Activated CD4-positive, alpha-beta memory T cell treated with anti-CD3 and anti-CD28 coated beads for 36 hours (primary cell): ENCODE results near the gene DTX3. TPM values are rescaled to one million over a fixed set of nuclear protein-coding genes. Genes with fewer than 3 reads are reported as not detected.

Experiments used
- CTCF ChIA-PET: fragments of 350-600 bp; sonication (Branson Sonifier 250); formaldehyde crosslinking; loops from one replicate; lab custom pipeline; 2021; ENCODE audit warnings: antibody characterized with exemption, inconsistent platforms; lab: Charles Lee
- POLR2A ChIA-PET: fragments of 350-600 bp; sonication (Branson Sonifier 250); formaldehyde crosslinking; loops from one replicate; lab custom pipeline; 2021; ENCODE audit warnings: antibody characterized with exemption; lab: Charles Lee
- DNase-seq: peaks from one replicate; pipeline ENCODE4 v3.0.0-alpha.2; 2020
- H3K27ac Mint-ChIP-seq: one replicate; pipeline ENCODE4 v1.8.0; 2021; ENCODE audit warnings: mixed read lengths
- H3K27me3 Mint-ChIP-seq: one replicate; pipeline ENCODE4 v1.8.0; 2021; ENCODE audit warnings: mixed read lengths
- H3K36me3 Mint-ChIP-seq: one replicate; pipeline ENCODE4 v1.8.0; 2021; ENCODE audit warnings: mixed read lengths
- H3K4me1 Mint-ChIP-seq: one replicate; pipeline ENCODE4 v1.8.0; 2021; ENCODE audit warnings: low read depth, mixed read lengths
- H3K4me3 Mint-ChIP-seq: one replicate; pipeline ENCODE4 v1.8.0; 2021; ENCODE audit warnings: mild to moderate bottlenecking, mixed read lengths
- H3K9me3 Mint-ChIP-seq: one replicate; pipeline ENCODE4 v1.8.0; 2021; ENCODE audit warnings: mixed read lengths
- intact Hi-C: fragments of 100-400 bp; cut with micrococcal nuclease; formaldehyde crosslinking; loops from one replicate; pipeline ENCODE4 v1.15.1; 2023
- total RNA-seq, 2 experiments: library from RNA; stranded (reverse); gene quantifications; one replicate each; pipeline ENCODE4 v1.2.3, GENCODE V29; 2021

Gene DTX3
- total RNA-seq, 2 experiments from 2014 or later = 15.4 to 15.8 TPM

GRCh38 chr12:57609781-57610553 lies 5.3 kb downstream of the DTX3 start:
- CTCF ChIA-PET = interaction anchor here (1.1 to 2.0 kb wide), 2 partner anchors 10 to 18 kb away, joined by 3 to 9 read pairs; no protein-coding TSS in a partner anchor
- Mint-ChIP-seq H3K9me3 (no peaks in the 10 kb centered on the region), H3K27me3 (peaks cover 23% of the 10 kb centered on the region), H3K36me3 (peaks cover 2% of the 10 kb centered on the region), H3K4me3 (peak overlapping the region; percentile 58), H3K4me1 (peaks cover 16% of the 10 kb centered on the region), H3K27ac (no peak overlapping the region)
- DNase-seq = no peak
- intact Hi-C loops = no loop called here
- POLR2A ChIA-PET = interaction anchor here (2.9 kb wide), 1 partner anchor 11 kb away, joined by 9 read pairs; no protein-coding TSS in a partner anchor

- POLR2A ChIA-PET = interaction anchor here (1.0 to 2.9 kb wide), 2 partner anchors 10 to 80 kb away, joined by 4 to 9 read pairs; no protein-coding TSS in a partner anchor
- Mint-ChIP-seq H3K4me3 (peak overlapping the region; percentile 58), H3K9me3 (no peaks in the 10 kb centered on the region), H3K36me3 (peaks cover 2% of the 10 kb centered on the region), H3K27ac (no peak overlapping the region), H3K4me1 (peaks cover 11% of the 10 kb centered on the region), H3K27me3 (peaks cover 23% of the 10 kb centered on the region)
- no peak for DNase-seq
- CTCF ChIA-PET = interaction anchor here (1.1 to 2.0 kb wide), 3 partner anchors 10 to 27 kb away, joined by 3 to 9 read pairs (median 3); no protein-coding TSS in a partner anchor
- intact Hi-C loops = no loop called here
Measured at GRCh38 chr12:57610554-57611107, 6.0 kb downstream of the DTX3 start.

GRCh38 chr12:57611108-57611826 lies 6.6 kb downstream of the DTX3 start, which contains the start of gene ARHGEF25:
ARHGEF25 (plus strand) TSS chr12:57611435; CDS start chr12:57611895, 460 bp downstream.
- DNase-seq = peak; percentile 67
- no peak within 1 kb of the TSS for H3K27ac Mint-ChIP-seq

GRCh38 chr12:57611827-57612710 lies 7.4 kb downstream of the DTX3 start:
- DNase-seq = no peak
- Mint-ChIP-seq H3K9me3 (no peaks in the 10 kb centered on the region), H3K27ac (no peak overlapping the region), H3K4me3 (peak overlapping the region; percentile 42), H3K4me1 (peaks cover 9% of the 10 kb centered on the region), H3K27me3 (peaks cover 23% of the 10 kb centered on the region), H3K36me3 (peaks cover 2% of the 10 kb centered on the region)
- ChIA-PET CTCF (interaction anchor here (1.2 to 2.0 kb wide), 2 partner anchors 8 to 29 kb away, joined by 3 to 9 read pairs; no protein-coding TSS in a partner anchor), POLR2A (interaction anchor here (0.6 to 2.9 kb wide), 2 partner anchors 9 kb away, joined by 3 to 9 read pairs; no protein-coding TSS in a partner anchor)
- intact Hi-C loops = no loop called here

More at GRCh38 chr12:57611108-57611826, 6.6 kb downstream of the DTX3 start, which contains the start of gene ARHGEF25:
- peaks cover 9% of the 10 kb centered on the region for H3K4me1 Mint-ChIP-seq
- peak within 1 kb of the TSS; percentile 58 for H3K4me3 Mint-ChIP-seq
- ChIA-PET POLR2A (interaction anchor here (0.6 to 2.9 kb wide), 3 partner anchors 8 to 81 kb away, joined by 3 to 9 read pairs (median 4); no protein-coding TSS in a partner anchor), CTCF (interaction anchor here (1.1 to 2.0 kb wide), 3 partner anchors 9 to 28 kb away, joined by 3 to 9 read pairs (median 3); no protein-coding TSS in a partner anchor)
- intact Hi-C loops = no loop called here
- H3K9me3 Mint-ChIP-seq = no peaks in the 10 kb centered on the region
- H3K27me3 Mint-ChIP-seq = peaks cover 23% of the 10 kb centered on the region
- peaks cover 2% of the 10 kb centered on the region for H3K36me3 Mint-ChIP-seq

GRCh38 chr12:57612711-57613426 lies 8.2 kb downstream of the DTX3 start:
- peaks cover 9% of the 10 kb centered on the region for H3K4me1 Mint-ChIP-seq
- CTCF ChIA-PET = interaction anchor here (2.4 kb wide), 1 partner anchor 12 kb away, joined by 6 read pairs; no protein-coding TSS in a partner anchor
- H3K27ac Mint-ChIP-seq = no peak overlapping the region
- no peak overlapping the region for H3K4me3 Mint-ChIP-seq
- H3K36me3 Mint-ChIP-seq = no peaks in the 10 kb centered on the region
- peaks cover 31% of the 10 kb centered on the region for H3K27me3 Mint-ChIP-seq
- no peaks in the 10 kb centered on the region for H3K9me3 Mint-ChIP-seq
- intact Hi-C loops = no loop called here
- POLR2A ChIA-PET = interaction anchor here (2.9 kb wide), 1 partner anchor 8 kb away, joined by 9 read pairs; no protein-coding TSS in a partner anchor
- DNase-seq = no peak

GRCh38 chr12:57613427-57614109 lies 8.9 kb downstream of the DTX3 start:
- H3K4me3 Mint-ChIP-seq = no peak overlapping the region
- CTCF ChIA-PET = interaction anchor here (0.6 to 2.4 kb wide), 5 partner anchors 12 to 232 kb away, joined by 3 to 6 read pairs (median 5); no protein-coding TSS in a partner anchor
- POLR2A ChIA-PET = interaction anchor here (1.4 kb wide), 1 partner anchor 30 kb away, joined by 3 read pairs; no protein-coding TSS in a partner anchor
- intact Hi-C loops = no loop called here
- H3K4me1 Mint-ChIP-seq = peaks cover 9% of the 10 kb centered on the region
- peaks cover 35% of the 10 kb centered on the region for H3K27me3 Mint-ChIP-seq
- no peak for DNase-seq
- H3K27ac Mint-ChIP-seq = no peak overlapping the region
- H3K36me3 Mint-ChIP-seq = no peaks in the 10 kb centered on the region
- H3K9me3 Mint-ChIP-seq = no peaks in the 10 kb centered on the region

- H3K4me3 Mint-ChIP-seq = no peak overlapping the region
- H3K36me3 Mint-ChIP-seq = no peaks in the 10 kb centered on the region
- no peak overlapping the region for H3K27ac Mint-ChIP-seq
- H3K27me3 Mint-ChIP-seq = peaks cover 43% of the 10 kb centered on the region
- intact Hi-C loops = no loop called here
- CTCF ChIA-PET = interaction anchor here (0.6 to 2.4 kb wide), 7 partner anchors 11 to 232 kb away, joined by 3 to 6 read pairs (median 3); no protein-coding TSS in a partner anchor
- H3K4me1 Mint-ChIP-seq = peaks cover 10% of the 10 kb centered on the region
- H3K9me3 Mint-ChIP-seq = no peaks in the 10 kb centered on the region
- POLR2A ChIA-PET = interaction anchor here (0.6 to 1.4 kb wide), 2 partner anchors 23 to 31 kb away, joined by 3 read pairs; no protein-coding TSS in a partner anchor
- peak; percentile 43 for DNase-seq
Measured at GRCh38 chr12:57614178-57614947, 9.7 kb downstream of the DTX3 start.

- Mint-ChIP-seq H3K36me3 (no peaks in the 10 kb centered on the region), H3K27me3 (peaks cover 48% of the 10 kb centered on the region), H3K27ac (no peak overlapping the region), H3K4me3 (no peak overlapping the region), H3K4me1 (peaks cover 10% of the 10 kb centered on the region), H3K9me3 (no peaks in the 10 kb centered on the region)
- POLR2A ChIA-PET = interaction anchor here (0.6 to 1.4 kb wide), 2 partner anchors 22 to 32 kb away, joined by 3 read pairs; no protein-coding TSS in a partner anchor
- CTCF ChIA-PET = interaction anchor here (0.9 to 2.4 kb wide), 4 partner anchors 10 to 32 kb away, joined by 3 to 6 read pairs (median 4); no protein-coding TSS in a partner anchor
- DNase-seq = no peak
- intact Hi-C loops = no loop called here
Measured at GRCh38 chr12:57614948-57615500, 10.4 kb downstream of the DTX3 start.

- ChIA-PET CTCF (interaction anchor here (2.3 kb wide), 1 partner anchor 32 kb away, joined by 13 read pairs; no protein-coding TSS in a partner anchor), POLR2A (no interaction called here)
- Mint-ChIP-seq H3K36me3 (no peaks in the 10 kb centered on the region), H3K9me3 (no peaks in the 10 kb centered on the region), H3K27me3 (peaks cover 53% of the 10 kb centered on the region), H3K4me1 (peaks cover 10% of the 10 kb centered on the region), H3K27ac (no peak overlapping the region), H3K4me3 (no peak overlapping the region)
- intact Hi-C loops = no loop called here
- no peak for DNase-seq
Measured at GRCh38 chr12:57615637-57616036, 11.0 kb downstream of the DTX3 start.
